HG02884 (cell line): ENCODE results near the gene FCN1.

Experiments used
- ATAC-seq: cut with Tn5 transposase; IDR thresholded peaks from one replicate; pipeline ENCODE4 v1.9.1; 2021; ENCODE audit warnings: mild to moderate bottlenecking, moderate library complexity; ENCODE audit not compliant: unreplicated experiment

Gene FCN1

DNA sequence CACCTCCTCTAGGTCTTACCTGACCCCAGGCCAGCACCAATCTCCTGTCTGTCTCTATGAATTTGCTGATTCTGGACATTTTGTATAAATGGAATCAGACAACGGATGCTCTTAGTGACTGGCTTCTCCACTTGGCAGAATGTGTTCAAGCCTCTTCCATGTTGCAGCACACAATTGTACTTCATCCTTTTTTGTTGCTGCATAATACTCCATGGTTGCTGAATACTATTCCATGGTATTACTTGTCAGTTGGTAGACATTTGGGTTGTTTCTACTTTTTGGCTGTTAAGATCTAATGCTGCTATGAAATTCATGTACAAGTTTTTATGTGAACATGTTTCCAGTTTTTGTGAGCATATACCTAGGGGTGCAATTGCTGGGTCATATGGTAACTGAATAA is 34.3 kb upstream of the FCN1 start:
- ATAC-seq: no peak

DNA sequence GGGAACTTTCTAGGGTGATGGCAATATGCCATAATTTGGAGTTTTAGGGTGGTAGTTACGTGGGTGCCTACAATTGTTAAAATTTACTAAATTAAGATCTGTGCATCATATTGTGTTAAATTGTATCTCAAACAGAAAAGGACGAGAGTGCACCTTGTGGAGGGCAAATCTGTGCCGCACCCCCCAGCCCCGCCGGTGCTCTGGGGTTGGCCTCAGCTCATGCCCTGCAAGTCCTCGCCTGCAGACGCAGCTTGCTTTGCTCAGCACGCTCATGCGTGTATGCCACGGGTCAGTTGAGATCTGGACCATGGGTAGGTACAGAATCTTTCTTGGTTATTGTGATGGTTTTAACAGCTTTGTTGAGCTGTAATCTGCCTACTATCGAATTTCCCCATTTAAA is 33.7 kb upstream of the FCN1 start:
- no peak for ATAC-seq

DNA sequence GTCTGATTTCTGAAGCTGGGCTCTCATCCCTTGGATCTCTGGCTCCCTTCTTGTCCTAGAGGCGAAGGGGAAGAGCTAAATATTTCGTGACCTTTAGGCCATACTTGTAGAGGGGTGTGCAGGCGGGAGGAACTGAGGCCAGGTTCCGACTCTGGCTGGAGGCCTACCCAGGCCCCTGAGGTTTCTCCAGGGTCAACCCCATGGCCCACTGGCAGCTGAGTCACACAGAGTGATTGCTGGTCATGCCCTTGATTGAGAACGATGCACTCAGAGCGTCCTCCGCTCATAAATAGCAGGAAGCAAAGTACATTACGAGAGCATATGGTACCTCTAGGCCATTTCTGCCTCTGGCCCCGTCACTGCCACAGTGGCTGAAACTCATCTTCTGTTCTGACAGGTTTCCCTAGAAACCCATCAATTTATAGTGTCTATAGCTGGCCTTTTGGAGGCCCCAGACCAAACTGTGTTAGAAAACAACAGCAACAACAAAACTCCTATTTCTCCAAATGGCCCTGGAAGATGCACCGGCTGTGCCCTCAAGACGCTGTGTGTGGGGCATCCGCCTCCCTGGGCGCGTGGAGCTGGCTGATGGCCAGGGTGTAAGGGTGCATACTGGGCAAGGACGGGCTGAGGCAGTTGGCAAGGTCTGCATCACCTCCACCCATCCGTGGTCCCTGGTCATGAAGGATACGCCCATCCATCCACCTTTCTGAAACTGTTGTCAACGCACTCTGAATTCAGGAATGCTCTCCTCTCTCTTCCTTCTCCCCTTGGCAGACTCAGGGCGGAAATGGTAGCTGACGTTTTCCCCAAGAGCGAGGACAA is 32.9 kb upstream of the FCN1 start:
- ATAC-seq: no peak

DNA sequence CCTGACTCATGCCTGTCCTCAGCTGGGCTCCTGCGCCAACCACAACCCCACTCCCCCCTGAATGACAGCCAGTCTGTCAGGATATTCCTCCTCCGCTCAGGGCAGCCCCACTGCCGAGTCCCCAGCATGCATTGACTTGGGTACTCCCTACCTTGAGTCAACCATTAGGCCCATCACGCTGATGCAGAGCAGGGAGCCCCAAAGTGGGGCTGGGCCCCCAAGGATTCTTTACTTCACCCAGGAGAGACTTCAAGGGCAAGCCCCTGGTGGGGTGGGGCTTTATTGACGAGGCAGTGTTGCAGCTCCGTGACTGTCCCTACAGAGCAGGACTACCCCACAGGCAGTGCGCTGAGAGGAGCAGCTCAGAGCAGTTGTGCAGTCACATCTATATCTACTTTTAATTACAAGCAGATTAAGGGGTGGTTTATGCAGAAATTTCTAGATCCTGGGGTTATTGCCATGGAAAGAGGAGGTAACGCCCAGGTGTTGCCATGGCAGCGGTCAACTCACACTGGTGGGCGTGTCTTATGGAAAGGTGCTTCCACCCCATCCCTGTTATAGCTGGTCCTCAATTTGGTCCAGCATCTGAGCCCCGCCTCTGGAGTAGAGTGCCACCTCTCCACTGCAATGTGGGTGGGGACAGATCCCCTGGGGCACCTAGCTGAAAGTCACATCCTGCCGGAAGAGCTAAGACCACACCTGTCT is 32.1 kb upstream of the FCN1 start:
- no peak for ATAC-seq

DNA sequence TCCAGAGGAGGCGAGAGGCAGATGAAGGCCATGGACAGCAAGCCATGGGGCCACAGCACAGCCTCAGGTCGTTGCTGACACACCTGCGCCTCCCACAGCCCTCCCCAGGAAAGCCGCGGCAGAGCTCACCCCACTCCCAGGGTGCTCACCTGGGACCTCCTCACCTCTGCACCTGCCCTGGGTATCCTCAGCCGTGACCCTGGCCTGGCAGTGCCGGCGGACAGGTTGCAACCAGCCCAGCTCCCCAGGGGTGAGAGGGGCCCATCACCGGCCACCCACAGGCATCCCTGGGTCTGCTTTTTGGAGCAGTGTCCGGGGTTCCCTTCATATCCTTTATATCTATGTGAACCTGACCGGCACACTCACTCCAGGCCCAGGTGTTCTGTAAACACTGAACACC is 30.4 kb upstream of the FCN1 start:
- no peak for ATAC-seq

DNA sequence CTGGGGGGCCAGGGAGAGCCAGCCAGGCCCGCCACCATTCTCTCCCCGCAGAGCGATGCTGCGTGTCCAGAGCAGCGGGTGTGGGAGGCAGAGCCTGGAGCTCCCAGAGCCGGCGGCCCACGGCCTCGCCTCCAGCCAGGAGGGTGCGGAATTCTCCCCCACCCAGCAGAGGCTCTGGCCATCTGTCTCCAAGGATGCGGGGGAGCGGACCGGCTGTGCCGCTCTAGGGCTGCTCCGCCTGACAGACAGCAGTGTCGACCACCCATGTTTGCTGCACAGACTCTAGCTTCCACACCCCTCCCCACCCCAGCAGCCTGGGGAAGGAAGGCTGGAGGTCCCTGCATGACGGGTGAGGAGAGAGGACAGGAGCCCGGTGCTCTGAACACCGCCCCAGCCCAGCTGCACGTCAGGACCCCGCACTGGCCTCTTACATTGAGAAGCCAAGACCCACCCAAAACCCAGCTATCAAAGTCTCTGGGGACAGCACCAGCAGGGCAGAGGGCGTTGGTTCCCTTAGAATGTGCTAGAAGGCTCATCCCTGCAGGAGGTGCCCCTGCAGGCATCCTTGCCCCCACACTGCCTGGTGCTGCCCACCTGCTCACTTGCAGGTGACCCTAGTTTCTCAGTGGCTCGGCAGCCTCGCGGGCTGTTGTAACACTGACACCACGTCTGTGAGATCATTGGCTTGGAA is 29.7 kb upstream of the FCN1 start:
- ATAC-seq: no peak

DNA sequence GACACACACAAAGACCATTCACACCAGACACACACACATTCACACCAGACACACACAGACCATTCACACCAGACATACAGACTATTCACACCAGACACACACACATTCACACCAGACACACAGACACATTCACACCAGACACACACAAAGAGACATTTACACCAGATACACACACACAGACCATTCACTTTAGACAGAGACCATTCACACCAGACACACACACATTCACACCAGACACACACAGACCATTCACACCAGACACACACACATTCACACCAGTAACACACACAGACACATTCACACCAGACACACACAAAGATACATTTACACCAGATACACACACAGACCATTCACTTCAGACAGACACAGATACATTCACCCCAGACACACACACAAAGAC is 29.0 kb upstream of the FCN1 start:
- ATAC-seq: no peak

DNA sequence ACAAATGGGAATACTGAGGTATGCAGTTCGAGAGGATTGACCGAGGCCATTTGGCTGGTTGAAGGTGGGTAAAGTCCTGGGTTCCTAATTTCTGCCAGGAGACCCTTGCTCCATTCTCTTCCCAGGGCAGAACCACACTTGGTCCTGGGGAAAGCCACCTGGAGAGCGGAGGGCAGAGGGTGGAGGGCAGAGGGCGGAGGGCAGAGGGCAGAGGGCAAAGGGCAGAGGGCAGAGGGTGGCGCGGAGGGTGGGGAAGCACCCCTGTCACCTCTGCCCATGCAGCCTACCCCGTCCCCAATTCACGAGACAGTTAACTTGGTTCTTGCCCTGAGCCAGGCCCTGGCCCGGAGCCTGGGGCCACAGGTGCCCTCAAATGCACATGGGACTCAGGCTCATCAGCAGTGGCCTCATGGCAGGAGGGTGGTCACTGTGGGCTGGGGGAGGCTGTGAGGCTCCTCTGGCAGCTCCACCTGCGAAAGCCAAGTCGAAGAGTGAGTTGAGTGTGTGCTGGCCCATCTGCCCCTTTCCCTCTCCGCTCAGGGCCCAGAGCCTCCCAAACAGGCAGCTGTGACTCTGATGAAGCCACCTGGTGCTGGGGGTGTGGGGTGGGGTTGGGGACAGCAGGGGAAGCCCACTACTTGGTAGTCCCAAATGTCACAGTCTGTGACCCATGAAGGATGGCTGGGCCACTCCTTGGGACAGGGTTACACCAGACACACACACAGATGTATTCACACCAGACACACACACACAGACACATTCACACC is 28.0 kb upstream of the FCN1 start:
- ATAC-seq: no peak

DNA sequence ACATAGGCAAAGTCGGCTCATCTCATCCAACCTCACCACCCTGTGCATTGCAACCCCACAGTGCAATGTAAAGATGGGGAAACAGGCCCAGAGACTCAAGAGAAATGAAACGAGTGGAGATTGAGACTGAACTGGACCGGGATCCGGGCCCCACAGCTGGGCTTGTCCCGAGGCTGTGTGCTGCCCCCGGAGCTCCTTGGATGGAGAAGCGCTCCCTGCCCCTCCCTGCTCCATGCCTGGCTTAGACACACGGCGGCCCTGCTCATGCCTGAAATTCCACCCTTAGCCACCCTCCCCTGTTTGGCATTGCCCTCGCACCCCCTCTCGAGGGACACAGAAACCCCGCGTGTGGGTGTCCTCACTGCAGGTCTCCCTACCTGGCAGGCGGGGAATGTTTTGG is 27.2 kb upstream of the FCN1 start:
- no peak for ATAC-seq

DNA sequence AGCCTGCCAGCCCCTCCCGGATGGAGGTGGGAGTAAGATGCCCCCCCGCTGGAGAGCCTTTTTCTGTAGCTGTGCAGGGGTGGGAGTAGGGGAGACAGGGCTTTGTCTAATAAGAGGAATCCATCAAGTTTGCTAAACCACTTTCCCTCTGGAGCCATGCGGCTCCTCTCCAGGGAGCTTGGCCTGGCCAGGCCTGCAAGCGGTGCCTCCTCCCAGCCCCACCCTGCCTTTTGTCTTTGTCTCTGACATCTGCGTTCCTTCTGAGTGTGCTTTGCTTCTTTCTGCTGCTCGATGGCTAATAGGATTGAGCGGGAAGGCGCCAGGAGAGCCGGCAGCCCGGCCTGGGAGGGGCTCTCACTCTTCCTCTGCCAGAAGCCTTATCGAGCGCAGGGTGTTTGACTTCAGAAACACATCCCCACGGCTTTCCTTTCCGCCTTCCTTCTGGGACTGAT is 26.7 kb upstream of the FCN1 start:
- ATAC-seq: no peak

DNA sequence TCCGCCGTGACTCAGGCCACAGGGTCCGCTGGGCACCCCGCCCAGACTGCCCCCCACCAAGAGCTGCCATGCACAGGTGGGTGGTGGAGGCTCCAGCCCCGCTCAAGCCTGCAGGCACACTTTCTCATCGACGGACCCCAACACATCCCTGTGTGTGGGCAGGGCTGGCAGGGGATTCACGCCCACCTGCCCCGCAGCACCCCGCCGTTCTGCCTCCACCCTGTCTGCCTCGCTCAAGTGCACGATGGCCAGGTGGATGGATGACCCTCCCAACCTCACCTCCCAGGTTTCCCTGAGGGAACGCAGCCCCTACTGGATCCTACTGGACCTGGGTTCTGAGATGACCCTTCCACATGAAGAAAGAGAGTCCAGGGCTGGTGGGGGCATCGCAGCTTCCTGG is 26.1 kb upstream of the FCN1 start:
- no peak for ATAC-seq

DNA sequence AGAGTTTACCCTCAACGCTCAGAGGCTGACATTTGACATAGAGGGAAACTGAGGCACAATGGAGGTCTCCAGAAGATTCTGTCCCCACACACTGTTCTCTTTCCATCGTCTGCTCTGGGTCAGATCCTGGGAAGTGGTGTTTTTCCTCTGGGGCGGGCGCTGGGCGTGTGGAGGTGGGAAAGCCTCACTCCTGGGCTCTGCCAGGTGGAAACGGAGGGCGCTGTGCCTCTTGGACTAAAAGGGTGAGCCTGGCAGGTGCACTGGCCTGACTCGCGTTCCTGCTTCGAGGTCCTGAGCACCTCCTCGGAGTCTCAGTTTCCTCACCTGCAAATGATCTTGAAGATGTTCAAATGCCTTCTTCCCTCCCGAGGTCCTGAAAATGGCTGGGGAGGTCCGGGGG is 25.7 kb upstream of the FCN1 start:
- ATAC-seq: no peak

DNA sequence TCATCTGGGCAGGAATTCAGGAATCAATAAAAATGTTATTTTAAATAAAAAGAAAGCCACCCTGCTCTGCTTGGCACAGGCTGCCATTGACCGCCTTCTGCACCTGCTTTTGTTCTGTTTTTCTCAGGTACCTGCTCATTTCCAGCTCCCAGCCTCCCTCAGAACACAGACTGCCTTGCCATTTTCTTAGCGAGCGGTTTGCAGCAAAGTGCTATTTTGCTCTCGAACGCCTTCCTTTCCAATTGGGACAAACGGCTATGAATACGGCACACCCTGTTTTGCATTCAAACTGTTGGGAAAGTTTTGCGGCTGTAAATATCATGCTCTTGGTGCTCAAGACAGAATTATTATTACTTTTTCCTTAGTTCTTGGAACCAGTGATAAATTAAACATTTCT is 25.1 kb upstream of the FCN1 start:
- no peak for ATAC-seq

DNA sequence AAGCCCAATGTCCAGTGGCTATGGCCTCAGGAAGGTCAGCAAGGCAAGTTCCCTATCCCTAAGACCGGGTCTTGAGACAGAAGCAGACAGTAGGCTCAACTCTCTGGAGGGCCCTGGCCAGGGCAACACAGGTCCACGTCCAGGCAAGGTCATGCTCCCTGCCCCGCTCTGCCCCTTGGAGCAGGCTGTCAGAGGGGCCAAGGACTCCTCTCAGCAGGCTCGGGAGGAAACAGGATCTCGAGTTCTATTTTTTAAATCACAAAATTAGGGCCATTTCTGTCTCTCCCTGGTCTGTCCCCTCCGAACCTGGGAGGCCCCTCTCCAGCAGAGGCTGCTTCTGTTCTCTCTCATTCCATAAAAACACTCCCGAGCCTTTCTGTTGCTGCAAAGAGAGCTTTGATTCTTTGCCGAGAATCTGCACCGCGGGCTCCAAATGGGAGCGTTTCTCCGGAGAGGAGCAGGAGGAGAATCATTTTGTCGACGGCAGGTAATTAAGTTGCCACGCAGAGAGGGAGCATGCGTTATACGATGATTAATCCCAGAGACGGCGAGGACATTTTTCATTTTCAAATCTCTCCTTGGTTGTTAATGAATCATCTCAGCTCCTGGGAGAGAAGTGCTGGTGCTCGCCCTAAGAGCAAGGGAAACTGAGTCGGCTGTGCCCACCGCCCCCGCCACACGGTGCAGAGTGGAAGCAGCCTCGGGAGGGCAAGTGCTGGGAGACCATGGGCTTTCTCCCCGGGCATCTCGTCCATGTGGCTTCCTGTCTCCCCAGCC is 24.5 kb upstream of the FCN1 start:
- no peak for ATAC-seq

DNA sequence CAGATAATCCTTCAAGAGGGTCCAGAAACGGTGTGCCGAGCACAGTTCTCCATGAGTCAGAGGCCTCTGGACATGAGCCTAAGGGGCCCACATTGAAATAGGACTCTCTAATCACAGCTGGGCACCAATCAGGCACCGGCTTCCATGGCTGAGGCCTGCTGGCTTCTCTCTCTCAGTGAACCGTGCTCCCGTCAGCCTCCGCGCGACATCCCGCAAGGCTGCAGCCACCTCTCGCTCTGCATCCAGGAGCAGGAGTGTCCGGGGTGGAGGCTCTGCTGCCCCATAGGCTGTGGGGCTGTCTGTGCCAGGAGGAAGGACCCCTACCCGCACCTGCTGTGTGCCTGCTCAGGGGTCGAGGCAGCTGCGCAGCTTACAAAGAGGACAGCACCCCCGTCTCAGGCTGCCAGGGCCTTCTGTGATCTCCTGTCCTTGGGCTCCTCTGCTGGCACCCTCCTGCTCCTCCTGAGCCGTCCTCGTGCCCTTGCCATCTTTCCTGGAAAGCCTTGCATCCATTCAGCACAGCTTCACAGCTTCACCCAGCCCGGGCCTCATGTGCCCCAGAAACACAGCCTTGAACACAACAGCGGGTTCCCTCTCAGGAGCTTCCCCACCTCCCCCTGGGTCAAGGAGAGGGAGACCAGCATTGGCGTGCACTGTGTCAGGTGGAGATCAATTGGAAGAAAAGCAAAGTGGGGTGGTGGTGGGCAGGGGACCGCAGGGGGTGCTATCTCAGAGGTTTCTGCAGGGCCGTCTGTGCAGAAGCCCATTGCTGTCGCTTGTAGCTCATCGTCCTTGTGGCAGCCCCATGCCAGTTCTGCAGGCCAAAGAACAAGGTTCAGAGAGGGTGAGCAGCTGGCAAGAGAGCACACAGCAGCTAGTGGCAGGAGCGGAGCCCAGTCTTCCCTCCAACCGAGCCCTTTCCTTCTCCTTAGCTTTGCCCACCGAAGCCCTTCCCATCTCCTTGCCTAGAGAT is 22.8 kb upstream of the FCN1 start:
- ATAC-seq: no peak

DNA sequence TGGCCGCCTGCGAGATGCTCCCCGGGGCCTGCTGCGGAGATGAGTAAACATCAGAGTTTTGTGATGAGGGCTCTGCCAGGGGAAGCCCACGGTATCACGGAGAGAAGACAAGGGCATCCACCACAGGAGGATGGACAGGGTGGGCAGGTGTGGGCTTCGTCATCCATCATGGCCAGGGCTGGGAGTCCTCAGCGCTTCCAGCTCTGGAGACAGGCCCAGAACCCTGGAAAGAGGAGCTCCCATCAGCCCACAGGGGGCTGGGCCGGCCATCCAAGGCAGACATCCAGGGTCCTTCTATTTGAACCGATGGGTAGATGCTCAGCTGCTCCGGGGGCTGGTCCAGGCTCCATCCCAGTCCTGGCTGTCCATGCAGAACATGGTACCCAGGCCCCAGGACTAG is 22.1 kb upstream of the FCN1 start:
- ATAC-seq: no peak

DNA sequence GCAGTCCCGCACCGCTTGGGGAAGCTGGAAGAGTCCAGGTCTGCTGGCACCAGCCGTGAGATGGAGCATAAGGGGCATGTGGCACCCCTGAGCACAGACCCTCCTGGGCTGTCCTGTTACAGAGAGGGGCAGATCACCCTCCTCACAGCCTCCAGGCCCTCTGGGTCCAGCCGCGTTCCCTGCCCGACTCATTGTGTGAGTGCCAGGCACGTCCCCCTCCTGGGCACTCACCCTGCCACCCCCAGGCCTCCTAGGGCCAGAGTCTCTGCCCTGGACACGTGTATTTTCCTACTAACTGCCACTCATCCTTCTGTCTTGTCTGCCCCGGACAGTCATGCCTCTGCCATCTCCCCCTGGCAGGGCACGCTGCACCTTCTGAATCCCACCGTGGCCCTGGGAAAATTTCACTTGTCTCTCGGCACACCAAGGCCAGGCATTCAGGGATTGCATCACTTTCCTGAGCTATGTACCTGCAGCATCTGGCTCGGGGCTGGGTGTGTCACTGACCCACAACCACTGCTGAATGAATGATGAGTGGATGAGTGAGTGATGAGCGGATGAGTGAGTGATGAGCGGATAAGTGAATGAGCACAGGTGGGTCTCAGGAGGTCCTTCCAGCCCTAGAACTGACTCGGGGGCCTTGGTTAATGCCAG is 21.5 kb upstream of the FCN1 start:
- ATAC-seq: no peak

DNA sequence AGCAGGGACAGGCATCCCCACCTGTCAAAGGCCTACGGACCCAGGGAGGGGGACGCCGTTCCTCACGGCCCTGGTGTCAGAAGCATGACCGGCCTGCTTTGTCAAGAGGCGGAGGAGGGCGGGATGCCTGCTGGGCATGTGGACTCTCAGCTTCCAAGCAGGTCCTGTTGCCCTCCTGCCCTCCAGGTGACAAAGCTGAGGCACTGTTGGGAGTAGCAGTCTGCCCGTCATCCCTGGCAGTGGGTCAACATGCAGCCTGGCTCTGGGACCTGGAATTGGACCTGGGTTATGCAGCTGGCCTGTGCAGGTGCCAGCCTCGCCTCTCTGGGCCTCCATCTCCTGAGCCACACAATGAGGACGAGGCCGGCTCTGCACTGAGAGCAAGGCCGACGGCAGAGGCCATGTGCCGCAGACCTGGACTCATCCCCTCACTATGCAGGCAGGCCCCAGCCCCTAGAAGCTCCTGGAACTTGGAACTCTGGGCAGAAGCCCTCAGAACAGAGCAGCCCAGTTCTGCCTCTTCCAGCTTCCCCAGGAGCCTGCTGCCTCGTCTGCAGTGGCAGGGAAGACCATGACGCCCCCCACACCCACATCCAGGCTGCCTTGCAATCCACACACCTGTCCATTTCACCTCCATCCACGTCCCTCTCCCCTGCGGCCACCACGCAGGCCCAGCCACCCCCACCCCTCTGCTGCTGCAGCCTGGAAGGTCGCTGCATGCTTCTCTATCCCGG is 20.8 kb upstream of the FCN1 start:
- no peak for ATAC-seq
